HepG2 (cell line): ENCODE results near the gene PRR35. TPM values are rescaled to one million over a fixed set of nuclear protein-coding genes. Genes with fewer than 3 reads are reported as not detected.
A peak's percentile ranks its signal among the peaks of the same experiment; 100 is the strongest.

ENCODE experiments used
- CCAR2 ChIP-seq: fragments of 200-400 bp; formaldehyde crosslinking; optimal IDR thresholded peaks from 2 replicates; pipeline ENCODE3; 2018; ENCODE audit warnings: low read depth, mild to moderate bottlenecking, low read length, moderate library complexity
- CREM ChIP-seq, 2 experiments: sonication (generic) in 1 of 2; formaldehyde crosslinking in 1 of 2; IDR thresholded peaks; 2 replicates each; pipeline versions ENCODE4 v1.4.0 to v1.6.1; 2016 to 2020; ENCODE audit warnings: antibody characterized with exemption in 1 of 2, mild to moderate bottlenecking in 1 of 2, missing genetic modification reagents in 1 of 2
- ETS1 ChIP-seq: sonication (generic); formaldehyde crosslinking; IDR thresholded peaks from 2 replicates; pipeline ENCODE4 v1.4.0; 2020; ENCODE audit warnings: missing genetic modification reagents
- KLF12 ChIP-seq: sonication (generic); formaldehyde crosslinking; IDR thresholded peaks from 2 replicates; pipeline ENCODE4 v1.4.0; 2020; ENCODE audit warnings: missing genetic modification reagents, borderline replicate concordance
- LBX2 ChIP-seq: sonication (generic); formaldehyde crosslinking; IDR thresholded peaks from 2 replicates; pipeline ENCODE4 v1.5.0; 2020; ENCODE audit warnings: missing genetic modification reagents, mild to moderate bottlenecking, borderline replicate concordance
- MAFK ChIP-seq, 2 experiments: IDR thresholded peaks in 1 of 2; conservative IDR thresholded peaks in 1 of 2; 2 replicates each; pipeline ENCODE4 v1.6.1; 2011; ENCODE audit warnings: improper control_type of control experiment in 2 of 2, low read length in 2 of 2
- MNT ChIP-seq: fragments of 450-650 bp; IDR thresholded peaks from 2 replicates; pipeline ENCODE4 v1.6.1; 2016
- NFATC3 ChIP-seq: sonication (generic); formaldehyde crosslinking; IDR thresholded peaks from 2 replicates; pipeline ENCODE4 v1.5.1; 2020; ENCODE audit warnings: mild to moderate bottlenecking, missing genetic modification reagents
- POLR2G ChIP-seq: fragments of 200-400 bp; formaldehyde crosslinking; IDR thresholded peaks from 2 replicates; pipeline ENCODE4 v1.6.1; 2018; ENCODE audit warnings: mild to moderate bottlenecking, low read depth, low read length, moderate library complexity
- SCMH1 ChIP-seq: sonication (generic); formaldehyde crosslinking; IDR thresholded peaks from 2 replicates; pipeline ENCODE4 v1.9.0; 2021; ENCODE audit warnings: missing genetic modification reagents, mild to moderate bottlenecking, borderline replicate concordance
- SP1 ChIP-seq, 2 experiments: fragments of 450-650 bp in 1 of 2; sonication (generic) in 1 of 2; formaldehyde crosslinking in 1 of 2; IDR thresholded peaks; 2 replicates each; pipeline versions ENCODE4 v1.4.0 to v1.6.1; 2016 to 2020; ENCODE audit warnings: missing genetic modification reagents in 1 of 2
- TFDP1 ChIP-seq: IDR thresholded peaks from 2 replicates; pipeline ENCODE4 v1.6.1; 2016; ENCODE audit warnings: missing compliant biosample characterization, missing genetic modification reagents, borderline replicate concordance
- ZKSCAN1 ChIP-seq: fragments of 150-350 bp; IDR thresholded peaks from 2 replicates; pipeline ENCODE4 v1.6.1; 2014; ENCODE audit warnings: low read length
- ZMAT3 ChIP-seq: sonication (generic); formaldehyde crosslinking; conservative IDR thresholded peaks from 2 replicates; pipeline ENCODE4 v1.7.0; 2021; ENCODE audit warnings: missing genetic modification reagents
- ZNF318 ChIP-seq: sonication (generic); formaldehyde crosslinking; IDR thresholded peaks from 2 replicates; pipeline ENCODE4 v1.4.0; 2020; ENCODE audit warnings: mild to moderate bottlenecking, missing genetic modification reagents
- ZSCAN9 ChIP-seq: IDR thresholded peaks from 2 replicates; pipeline ENCODE4 v1.6.1; 2016; ENCODE audit warnings: borderline replicate concordance
- polyA plus RNA-seq, 8 experiments: library from polyadenylated mRNA; depleted of rRNA in 3 of 8; stranded (reverse) in 7 of 8; unstranded in 1 of 8; fragments of >200 nt; fragmentation: Illumina TruSeq in 4 of 8; extraction: Trizol in 4 of 8; gene quantifications; 2 replicates each; pipeline versions ENCODE4 v1.2.1 to v1.2.3, GENCODE V29; 2011 to 2016; ENCODE audit warnings: low read depth in 4 of 8, missing spikeins in 1 of 8, mixed read lengths in 1 of 8; ENCODE audit not compliant: insufficient read depth in 1 of 8
- total RNA-seq, 5 experiments: library from RNA; depleted of rRNA; stranded (reverse); fragments of >200 nt; fragmentation: Illumina TruSeq; extraction: Trizol; gene quantifications; 2 replicates each; pipeline ENCODE4 v1.2.3, GENCODE V29; 2016; ENCODE audit warnings: low read depth in 1 of 5

The PRR35 gene
- total and polyA plus RNA-seq, 2 of the 13 experiments (the other 11 are each of a cell fraction or from before 2014, with no cell fraction given): 0.07 to 0.16 TPM

GRCh38 chr16:558298-559020 lies 1.7 kb upstream of the PRR35 start (continued):
- no peak for TF ChIP-seq ZNF318 (CRISPR knock-in tag)
- peak; percentile 22; the same call in 1 of the 2 replicates for TF ChIP-seq ZSCAN9 (CRISPR knock-in tag)
- TF ChIP-seq ZMAT3 (CRISPR knock-in tag): peak; percentile 91
- TF ChIP-seq NFATC3 (CRISPR knock-in tag): no peak
- no peak for TF ChIP-seq CCAR2
- no peak; the same call in 1 of the 2 replicates for TF ChIP-seq MNT
- no peak for TF ChIP-seq KLF12
- no peak for TF ChIP-seq SP1 (IDR thresholded peaks at IDR 0.05)
- no peak for TF ChIP-seq SP1 (CRISPR knock-in tag; IDR thresholded peaks at IDR 0.05)
- no peak for TF ChIP-seq POLR2G
- no peak for TF ChIP-seq SCMH1 (CRISPR knock-in tag)
- TF ChIP-seq ZKSCAN1: no peak
- TF ChIP-seq ETS1 (CRISPR knock-in tag): no peak
- no peak for TF ChIP-seq LBX2 (CRISPR knock-in tag)
- TF ChIP-seq CREM (IDR thresholded peaks at IDR 0.05): peak; percentile 49
- TF ChIP-seq CREM (CRISPR knock-in tag; IDR thresholded peaks at IDR 0.05): no peak
- TF ChIP-seq TFDP1 (CRISPR knock-in tag): no peak; the same call in 1 of the 2 replicates
- TF ChIP-seq MAFK (conservative IDR thresholded peaks at IDR 0.05 in 1 of 2, IDR thresholded peaks at IDR 0.05 in 1 of 2; ENCODE audit: low read length in 2 of 2): no peak
